Gastroesophageal sphincter (tissue), 4 donors: ENCODE measurements around the gene PEX3. TPM values are rescaled to one million over a fixed set of nuclear protein-coding genes. Genes with fewer than 3 reads are reported as not detected.

Experiments
- ATAC-seq: fragments of 150-250 bp; one replicate; pipeline ENCODE4 v1.9.1; 2016; ENCODE audit warnings: mild to moderate bottlenecking, moderate library complexity
- H3K27ac ChIP-seq, 4 donors: fragments of 200-600 bp; sonication (generic) in 3 of 4; 1 replicate in 3 of 4; 2 replicates in 1 of 4; pipeline ENCODE4 v1.5.1; 2016 to 2019
- H3K27me3 ChIP-seq: fragments of 200-600 bp; sonication (generic); one replicate; pipeline ENCODE4 v1.5.1; 2019
- H3K36me3 ChIP-seq, 2 donors: fragments of 200-600 bp; sonication (generic); one replicate each; pipeline ENCODE4 v1.5.1; 2019; ENCODE audit warnings: control low read depth in 1 of 2
- H3K4me1 ChIP-seq, 3 donors: fragments of 200-600 bp; sonication (generic); 1 replicate in 2 of 3; 2 replicates in 1 of 3; pipeline ENCODE4 v1.5.1; 2016 to 2019; ENCODE audit warnings: control low read depth in 2 of 3
- H3K4me3 ChIP-seq, 2 donors: fragments of 200-600 bp; sonication (generic); one replicate each; pipeline ENCODE4 v1.5.1; 2019; ENCODE audit warnings: mild to moderate bottlenecking in 1 of 2, moderate library complexity in 1 of 2
- H3K9me3 ChIP-seq, 3 donors: fragments of 200-600 bp; sonication (generic); one replicate each; pipeline ENCODE4 v1.5.1; 2017 to 2019; ENCODE audit warnings: control low read depth in 2 of 3
- CTCF ChIP-seq, 4 experiments: fragments of 200-600 bp in 2 of 4; fragments of 450-650 bp in 2 of 4; sonication (generic) in 1 of 4; IDR thresholded peaks; one replicate each; pipeline ENCODE4 v1.5.1; 2017 to 2019; ENCODE audit warnings: antibody characterized with exemption in 4 of 4, mild to moderate bottlenecking in 2 of 4, moderate library complexity in 2 of 4
- EP300 ChIP-seq: sonication (generic); formaldehyde crosslinking; IDR thresholded peaks from one replicate; pipeline ENCODE4 v1.6.1; 2017; ENCODE audit warnings: antibody characterized with exemption, mild to moderate bottlenecking
- POLR2A ChIP-seq, 2 donors: fragments of 450-650 bp; IDR thresholded peaks; one replicate each; pipeline ENCODE4 v1.6.1; 2017; ENCODE audit warnings: antibody characterized with exemption in 2 of 2, mild to moderate bottlenecking in 2 of 2, moderate library complexity in 1 of 2
- POLR2AphosphoS5 ChIP-seq: sonication (generic); formaldehyde crosslinking; IDR thresholded peaks from one replicate; pipeline ENCODE4 v1.6.1; 2017; ENCODE audit warnings: antibody characterized with exemption
- WGBS, 2 donors: methylation state at CpG; one replicate each; pipeline ENCODE4 v1.1.5; 2018; ENCODE audit warnings: low coverage in 1 of 2; 5-methylcytosine and 5-hydroxymethylcytosine counted together
- total RNA-seq, 4 donors: library from RNA; depleted of rRNA; stranded (reverse); fragments of >200 nt; gene quantifications; one replicate each; pipeline ENCODE4 v1.1.0, GENCODE V29; 2016

PEX3 gene
- total RNA-seq, 4 donors from 2014 or later, result 12.5 to 20.4 (median 16.6) TPM

DNA sequence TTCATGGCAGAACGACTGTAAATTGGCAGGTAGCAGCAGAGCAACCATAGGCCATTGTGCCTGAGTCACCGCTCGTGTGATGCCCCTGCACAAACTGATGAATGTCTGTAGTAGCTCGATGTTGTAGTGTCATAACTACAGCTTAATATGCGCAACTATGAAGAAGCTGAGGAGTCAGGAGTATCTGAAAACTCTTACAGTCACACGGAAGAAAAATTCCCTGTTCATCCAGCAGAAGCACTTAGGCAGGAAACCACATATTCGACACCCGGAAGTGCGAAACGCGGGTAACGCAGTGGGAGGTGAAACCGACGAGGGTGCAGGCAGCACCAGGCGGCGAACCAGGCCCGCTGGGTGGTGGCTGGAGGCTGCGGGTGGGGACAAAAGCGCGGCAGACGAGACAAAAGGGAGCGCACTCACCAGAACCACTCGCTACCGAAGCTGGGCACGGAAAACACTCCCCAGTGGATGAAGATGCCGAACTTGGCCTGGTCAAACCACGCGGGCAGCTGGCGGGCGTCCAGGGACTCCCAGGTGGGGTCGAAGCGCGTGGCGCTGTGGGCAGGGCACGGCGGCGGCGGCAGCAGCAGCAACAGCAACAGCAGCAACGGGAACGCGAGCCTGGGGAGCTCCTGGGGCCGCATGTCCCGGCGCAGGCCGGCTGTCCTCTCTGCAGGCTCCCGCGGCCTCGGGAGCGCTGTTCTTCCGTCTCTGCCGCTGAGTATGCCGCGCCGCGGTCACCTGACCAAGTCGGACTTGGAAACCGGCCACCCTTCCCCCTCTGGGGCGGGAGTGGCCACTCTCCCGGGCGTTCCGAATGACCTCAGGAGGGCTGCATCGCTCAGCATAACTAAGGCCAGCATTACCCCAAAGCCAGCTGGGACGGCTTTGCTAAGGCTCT, 60.6 kb downstream of the PEX3 start, which contains the start of gene FUCA2:
Gene FUCA2, minus strand, starts transcription at position 730 of the 901 bp plus-strand sequence. Its CDS starts 86 bp downstream, at position 644.
- H3K4me1 ChIP-seq, result peaks cover 0 to 52% (median 19%) of the 10 kb centered on the region in 3 donors
- WGBS, 2 donors, result 5 to 7% methylated on average over 22 to 23 of the region's 63 CpGs
- peak; percentile 95 for ATAC-seq
- H3K27me3 ChIP-seq, result no peaks in the 10 kb centered on the region
- H3K4me3 ChIP-seq, result peak within 1 kb of the TSS; percentile 79 to 96
- H3K27ac ChIP-seq, result peak within 1 kb of the TSS; percentile 75 to 93 (median 90)
- TF ChIP-seq POLR2AphosphoS5 (peak; percentile 71), EP300 (no peak), POLR2A (IDR thresholded peaks at IDR 0.05) (peak; percentile 79 to 82), CTCF (IDR thresholded peaks at IDR 0.05) (peak in 2 of 4 experiments; percentile 19 to 52)
- H3K36me3 ChIP-seq, result peaks cover 0 to 13% of the 10 kb centered on the region in 2 donors
- no peaks in the 10 kb centered on the region for H3K9me3 ChIP-seq

DNA sequence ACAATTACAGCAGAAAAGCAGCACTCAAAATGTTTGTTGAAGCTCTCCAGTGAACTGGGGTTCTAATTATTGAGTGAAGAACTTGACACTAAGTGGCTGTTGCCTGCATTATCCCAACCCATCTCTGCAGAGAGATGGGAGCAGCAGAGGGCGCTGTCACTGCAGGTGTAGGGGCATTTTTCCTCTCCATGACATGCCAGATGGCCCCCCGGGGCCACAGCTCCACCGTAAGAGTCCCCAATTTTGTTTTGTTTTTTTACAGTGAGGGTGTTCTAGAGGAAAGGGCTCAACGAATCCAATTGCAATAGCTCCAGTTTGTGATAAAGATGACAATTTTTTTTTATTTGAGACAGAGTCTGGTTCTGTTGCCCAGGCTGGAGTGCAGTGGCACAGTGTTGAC, 62.8 kb downstream of the PEX3 start:
- peaks cover 0 to 51% (median 19%) of the 10 kb centered on the region in 3 donors for H3K4me1 ChIP-seq
- peaks cover 0 to 2% of the 10 kb centered on the region in 2 donors for H3K36me3 ChIP-seq
- H3K9me3 ChIP-seq, result no peaks in the 10 kb centered on the region
- WGBS, 2 donors, result 50% methylated on average over 3 of the region's 4 CpGs; no CpG with 5 or more reads in 1 of the 2 donors
- H3K4me3 ChIP-seq, result no peak overlapping the region
- TF ChIP-seq POLR2A (IDR thresholded peaks at IDR 0.05) (no peak), CTCF (IDR thresholded peaks at IDR 0.05) (peak in 1 of 4 experiments; percentile 31), POLR2AphosphoS5 (no peak), EP300 (no peak)
- H3K27ac ChIP-seq, result no peak overlapping the region
- H3K27me3 ChIP-seq, result no peaks in the 10 kb centered on the region
- no peak for ATAC-seq

DNA sequence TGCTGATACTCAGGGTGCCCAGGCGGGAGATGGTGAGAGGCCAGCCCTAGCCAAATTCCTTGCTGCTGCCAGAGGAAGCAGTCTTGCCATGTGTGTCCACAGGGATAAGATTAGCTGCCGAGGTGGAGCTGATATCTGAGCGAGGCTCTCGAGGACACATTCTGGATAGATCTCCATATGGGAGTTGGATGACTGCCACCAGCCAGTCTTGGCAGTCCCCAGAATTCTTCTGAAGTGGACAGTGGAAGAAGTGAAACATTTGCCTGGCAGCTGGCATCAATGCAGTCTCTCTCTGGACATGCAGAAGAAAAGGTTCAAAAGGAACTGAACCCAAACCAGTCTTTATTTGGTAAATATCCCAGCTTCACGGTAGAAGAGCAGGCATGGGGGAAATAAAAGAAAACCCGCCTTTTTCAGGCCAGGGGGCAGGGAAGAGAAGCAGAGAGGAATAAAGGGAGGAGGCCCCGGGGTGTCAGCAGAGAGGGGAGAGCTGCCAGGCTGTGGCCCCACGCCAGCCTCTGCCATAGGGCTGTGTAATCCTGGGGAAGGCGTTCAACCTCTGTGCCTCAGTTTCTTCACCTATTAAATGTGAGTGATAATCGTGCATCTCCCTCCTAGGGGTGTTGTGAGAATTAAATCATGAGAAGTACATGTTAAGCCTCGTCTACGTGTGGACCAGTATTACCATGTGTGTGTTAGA, 64.6 kb downstream of the PEX3 start:
- H3K27ac ChIP-seq, result peak overlapping the region in 3 of 4 donors; percentile 21 to 59 (median 49)
- no peaks in the 10 kb centered on the region for H3K9me3 ChIP-seq
- TF ChIP-seq POLR2A (IDR thresholded peaks at IDR 0.05) (no peak), CTCF (IDR thresholded peaks at IDR 0.05) (no peak), POLR2AphosphoS5 (no peak), EP300 (no peak)
- no peak overlapping the region for H3K4me3 ChIP-seq
- WGBS, 2 donors, result 43 to 55% methylated on average over 7 to 8 of the region's 12 CpGs
- no peak for ATAC-seq
- no peaks in the 10 kb centered on the region for H3K36me3 ChIP-seq
- no peaks in the 10 kb centered on the region for H3K27me3 ChIP-seq
- H3K4me1 ChIP-seq, result peaks cover 0 to 33% (median 16%) of the 10 kb centered on the region in 3 donors

- Histone ChIP-seq H3K36me3 (no peaks in the 10 kb centered on the region), H3K4me3 (no peak overlapping the region), H3K4me1 (peaks cover 0 to 27% (median 10%) of the 10 kb centered on the region in 3 donors), H3K27ac (peak overlapping the region in 1 of 4 donors; percentile 59), H3K27me3 (no peaks in the 10 kb centered on the region), H3K9me3 (no peaks in the 10 kb centered on the region)
- ATAC-seq, result no peak
- TF ChIP-seq POLR2AphosphoS5, result no peak
- no peak for TF ChIP-seq CTCF (IDR thresholded peaks at IDR 0.05)
- no peak for TF ChIP-seq POLR2A (IDR thresholded peaks at IDR 0.05)
- TF ChIP-seq EP300, result no peak
- WGBS, 2 donors, result 92 to 100% methylated on average over 3 to 6 of the region's 7 CpGs
These were observed 65.3 kb downstream of the PEX3 start for GRCh38 chr6:143515766-143516355.
